H1 (cell line): ENCODE measurements around the gene SYN1. TPM values are rescaled to one million over a fixed set of nuclear protein-coding genes. Genes with fewer than 3 reads are reported as not detected.

Source experiments
- BACH1 ChIP-seq: IDR thresholded peaks from 2 replicates; pipeline ENCODE4 v1.6.1; 2012; ENCODE audit warnings: low read length, improper control_type of control experiment
- JUND ChIP-seq: IDR thresholded peaks from 2 replicates; pipeline ENCODE4 v1.6.1; 2011; ENCODE audit warnings: mild to moderate bottlenecking, improper control_type of control experiment, low read length
- MAFK ChIP-seq: IDR thresholded peaks from 2 replicates; pipeline ENCODE4 v1.6.1; 2012; ENCODE audit warnings: low read depth, mild to moderate bottlenecking, improper control_type of control experiment, low read length
- TBP ChIP-seq: IDR thresholded peaks from 2 replicates; pipeline ENCODE4 v1.6.1; 2011; ENCODE audit warnings: low read depth, low read length, improper control_type of control experiment
- TEAD4 ChIP-seq: IDR thresholded peaks from 2 replicates; pipeline ENCODE4 v1.6.1; 2012; ENCODE audit warnings: low read depth, low read length, inconsistent platforms, mixed read lengths
- polyA plus RNA-seq, 7 experiments: library from polyadenylated mRNA; depleted of rRNA in 3 of 7; stranded (reverse) in 5 of 7; unstranded in 2 of 7; fragments of >200 nt in 5 of 7; fragments of 200-250 nt in 2 of 7; gene quantifications; 1 replicate in 5 of 7; 2 replicates in 1 of 7; 4 replicates in 1 of 7; pipeline versions ENCODE4 v1.2.1 to v1.2.3, GENCODE V29; 2011 to 2013; ENCODE audit warnings: missing spikeins in 2 of 7, mixed read lengths in 2 of 7
- total RNA-seq: library from RNA; stranded (reverse); fragmentation: NEBNext Ultra II Directional; extraction: Animal tissue kit (Norgen Biotek cat#: 25700); gene quantifications from 2 replicates; pipeline ENCODE4 v1.2.1, GENCODE V29; 2021

The SYN1 gene
- total and polyA plus RNA-seq, 2 of the 8 experiments (the other 6 are each of a cell fraction or from before 2014, with no cell fraction given): 2.1 to 14.1 TPM

- TF ChIP-seq TBP (no peak), BACH1 (peak; percentile 43), JUND (no peak), TEAD4 (peak; percentile 75; the same call in 1 of the 2 replicates), MAFK (peak; percentile 27; the same call in 1 of the 2 replicates)
Observed at GRCh38 chrX:47608130-47608810, 11.4 kb downstream of the SYN1 start (continued).
